Spleen (tissue), 11 donors: ENCODE measurements around the gene SLC4A9. TPM values are rescaled to one million over a fixed set of nuclear protein-coding genes. Genes with fewer than 3 reads are reported as not detected.
"Not testable (repeated sequence)": the region's sequence is repeated elsewhere in the genome, so short reads cannot be mapped to it uniquely, and the experiment has no call there.

Experiments
- DNase-seq: peaks from one replicate; pipeline ENCODE4 v3.0.0-alpha.2; 2020
- H3K27ac ChIP-seq, 8 donors: fragments of 200-600 bp; sonication (generic) in 7 of 8; 1 replicate in 4 of 8; 2 replicates in 4 of 8; pipeline versions ENCODE4 v1.5.0 to v1.8.0; 2016 to 2021; ENCODE audit warnings: inconsistent platforms in 4 of 8, mild to moderate bottlenecking in 4 of 8, moderate library complexity in 1 of 8
- H3K27me3 ChIP-seq, 7 donors: fragments of 200-600 bp; sonication (generic) in 6 of 7; replicated peaks in 1 of 7; 1 replicate in 4 of 7; 2 replicates in 3 of 7; pipeline versions ENCODE4 v1.5.0 to v1.8.0; 2016 to 2021; ENCODE audit warnings: inconsistent platforms in 3 of 7, mild to moderate bottlenecking in 1 of 7
- H3K36me3 ChIP-seq, 6 donors: fragments of 200-600 bp; sonication (generic) in 5 of 6; 1 replicate in 4 of 6; 2 replicates in 2 of 6; pipeline versions ENCODE4 v1.5.0 to v1.8.0; 2016 to 2021; ENCODE audit warnings: inconsistent platforms in 2 of 6
- H3K4me1 ChIP-seq, 6 donors: fragments of 200-600 bp; sonication (generic) in 5 of 6; 1 replicate in 3 of 6; 2 replicates in 3 of 6; pipeline versions ENCODE4 v1.5.0 to v1.8.0; 2016 to 2021; ENCODE audit warnings: inconsistent platforms in 3 of 6
- H3K4me3 ChIP-seq, 8 donors: fragments of 200-600 bp; sonication (generic) in 7 of 8; 1 replicate in 4 of 8; 2 replicates in 4 of 8; pipeline versions ENCODE4 v1.5.0 to v1.8.0; 2016 to 2021; ENCODE audit warnings: inconsistent platforms in 4 of 8, mild to moderate bottlenecking in 4 of 8, moderate library complexity in 2 of 8
- H3K9me3 ChIP-seq, 8 donors: fragments of 200-600 bp; sonication (generic) in 7 of 8; 1 replicate in 4 of 8; 2 replicates in 4 of 8; pipeline versions ENCODE4 v1.5.0 to v1.8.0; 2016 to 2021; ENCODE audit warnings: inconsistent platforms in 4 of 8
- CTCF ChIP-seq, 11 experiments: fragments of 200-600 bp in 7 of 11; fragments of 450-650 bp in 4 of 11; sonication (generic) in 4 of 11; IDR thresholded peaks in 8 of 11; conservative IDR thresholded peaks in 3 of 11; 1 replicate in 7 of 11; 2 replicates in 4 of 11; pipeline versions ENCODE4 v1.4.0 to v1.8.0; 2016 to 2021; ENCODE audit warnings: antibody characterized with exemption in 11 of 11, inconsistent platforms in 4 of 11, mild to moderate bottlenecking in 1 of 11
- POLR2A ChIP-seq, 3 donors: fragments of 450-650 bp; IDR thresholded peaks; one replicate each; pipeline ENCODE4 v1.5.1; 2017; ENCODE audit warnings: antibody characterized with exemption in 3 of 3, mild to moderate bottlenecking in 1 of 3
- POLR2AphosphoS5 ChIP-seq, 3 donors: sonication (generic); formaldehyde crosslinking; IDR thresholded peaks; one replicate each; pipeline ENCODE4 v1.5.1; 2017; ENCODE audit warnings: antibody characterized with exemption in 3 of 3
- whole genome bisulfite sequencing, 5 donors: extraction: QIAGEN DNeasy Blood & Tissue Kit in 3 of 5; methylation state at CpG; one replicate each; pipeline versions ENCODE4 v1.1.5 to v1.1.7; 2013 to 2018; 5-methylcytosine and 5-hydroxymethylcytosine counted together
- intact Hi-C: fragments of 100-400 bp; cut with DNase I; formaldehyde crosslinking; loops from one replicate; pipeline ENCODE4 v1.15.0; 2023; ENCODE audit warnings: low total_unique reads
- polyA plus RNA-seq, 3 donors: library from polyadenylated mRNA; stranded (reverse); fragments of 200-250 nt; gene quantifications; one replicate each; pipeline ENCODE4 v1.2.1, GENCODE V29; 2013
- total RNA-seq, 7 donors: library from RNA; depleted of rRNA in 3 of 7; stranded (reverse); fragments of >200 nt in 3 of 7; fragmentation: NEBNext Ultra II Directional in 4 of 7; extraction: Animal tissue kit (Norgen Biotek cat#: 25700) in 4 of 7; gene quantifications; one replicate each; pipeline versions ENCODE4 v1.1.0 to v1.2.1, GENCODE V29; 2016 to 2021
- donor health status: healthy with polysubstance abuse.
- donor health status: DM: no; HTN: no; CAD: no; lungs with moderate emphysema.
- donor health status: DM: no; HTN: no; CAD: no.
- donor health status: Bipolar disorder and iron deficiency.
- donor health status: healthy.
- donor health status: DM: no; HTN: no; CAD: no.
- donor health status: DM: yes; HTN: yes; CAD: no.

The SLC4A9 gene
- total and polyA plus RNA-seq, 10 donors = 0.03 to 0.54 (median 0.10) TPM; not detected in 3

DNA sequence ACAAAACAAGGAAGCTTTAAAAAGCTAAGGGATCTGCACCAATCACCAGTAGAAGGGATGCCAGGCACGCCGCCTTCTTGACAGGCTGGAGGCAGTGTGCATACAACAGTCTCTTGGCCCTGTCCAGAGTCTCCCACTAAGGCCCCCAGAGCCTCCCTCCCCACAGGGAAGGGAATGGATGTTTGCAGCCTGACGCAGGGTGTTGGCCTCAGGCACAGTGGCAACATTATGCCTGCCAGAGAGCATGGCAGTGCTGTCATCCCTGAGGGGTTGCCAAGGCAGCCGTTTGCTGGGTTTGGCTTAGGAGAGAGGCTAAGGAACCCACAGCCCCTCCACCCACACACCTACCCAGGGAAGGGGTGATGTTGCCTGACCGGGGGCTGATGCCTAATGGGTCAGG, 18.4 kb upstream of the SLC4A9 start:
- Histone ChIP-seq H3K27ac (peak overlapping the region; percentile 27 to 83 (median 70)), H3K9me3 (no peaks in the 10 kb centered on the region), H3K27me3 (peaks cover 0 to 10% (median 0%) of the 10 kb centered on the region in 7 donors), H3K4me3 (no peak overlapping the region), H3K4me1 (peaks cover 19 to 81% (median 56%) of the 10 kb centered on the region in 6 donors), H3K36me3 (no peaks in the 10 kb centered on the region)
- 59 to 82% (median 77%) methylated on average over 3 to 5 of the region's 5 CpGs for WGBS, 5 donors
- TF ChIP-seq CTCF (IDR thresholded peaks at IDR 0.05 in 8 of 11, conservative IDR thresholded peaks at IDR 0.05 in 3 of 11) (no peak), POLR2A (IDR thresholded peaks at IDR 0.05) (no peak), POLR2AphosphoS5 (IDR thresholded peaks at IDR 0.05) (no peak)
- intact Hi-C loops = no loop called here
- DNase-seq = peak; percentile 76

GRCh38 chr5:140342287-140342686, 17.7 kb upstream of the SLC4A9 start:
- peaks cover 0 to 11% (median 0%) of the 10 kb centered on the region in 7 donors for H3K27me3 ChIP-seq
- no peak overlapping the region for H3K4me3 ChIP-seq
- H3K27ac ChIP-seq = peak overlapping the region; percentile 27 to 83 (median 70)
- WGBS, 5 donors = 14 to 23% (median 22%) methylated on average over 6 of the region's 6 CpGs
- TF ChIP-seq POLR2A (IDR thresholded peaks at IDR 0.05) (no peak), POLR2AphosphoS5 (IDR thresholded peaks at IDR 0.05) (peak in 1 of 3 donors; percentile 84)
- peaks cover 24 to 88% (median 63%) of the 10 kb centered on the region in 6 donors for H3K4me1 ChIP-seq
- no peaks in the 10 kb centered on the region for H3K36me3 ChIP-seq
- intact Hi-C loops = no loop called here
- no peaks in the 10 kb centered on the region for H3K9me3 ChIP-seq
- DNase-seq = peak; percentile 72

- no peak for DNase-seq
- Histone ChIP-seq H3K4me3 (no peak overlapping the region), H3K27ac (peak overlapping the region in 7 of 8 donors; percentile 6 to 83 (median 74)), H3K4me1 (peaks cover 27 to 93% (median 67%) of the 10 kb centered on the region in 6 donors), H3K27me3 (peaks cover 0 to 14% (median 0%) of the 10 kb centered on the region in 7 donors), H3K36me3 (no peaks in the 10 kb centered on the region), H3K9me3 (no peaks in the 10 kb centered on the region)
- intact Hi-C loops = no loop called here
- WGBS, 5 donors = 8 to 33% (median 23%) methylated on average over 1 of the region's 1 CpG
- no peak for TF ChIP-seq POLR2AphosphoS5 (IDR thresholded peaks at IDR 0.05)
- no peak for TF ChIP-seq POLR2A (IDR thresholded peaks at IDR 0.05)
- TF ChIP-seq CTCF (IDR thresholded peaks at IDR 0.05 in 8 of 11, conservative IDR thresholded peaks at IDR 0.05 in 3 of 11) = no peak
These were observed 17.1 kb upstream of the SLC4A9 start for GRCh38 chr5:140342896-140343295.

GRCh38 chr5:140343849-140344248, 16.1 kb upstream of the SLC4A9 start:
- H3K9me3 ChIP-seq, H3K36me3 ChIP-seq, intact Hi-C loops, H3K4me3 ChIP-seq: not testable (repeated sequence)
- DNase-seq = peak; percentile 40
- H3K4me1 ChIP-seq = peaks cover 27 to 91% (median 70%) of the 10 kb centered on the region in 6 donors
- 95 to 98% (median 97%) methylated on average over 8 of the region's 8 CpGs for WGBS, 5 donors
- peak overlapping the region in 1 of 8 donors; percentile 83 for H3K27ac ChIP-seq
- H3K27me3 ChIP-seq = peaks cover 0 to 14% (median 0%) of the 10 kb centered on the region in 7 donors

DNA sequence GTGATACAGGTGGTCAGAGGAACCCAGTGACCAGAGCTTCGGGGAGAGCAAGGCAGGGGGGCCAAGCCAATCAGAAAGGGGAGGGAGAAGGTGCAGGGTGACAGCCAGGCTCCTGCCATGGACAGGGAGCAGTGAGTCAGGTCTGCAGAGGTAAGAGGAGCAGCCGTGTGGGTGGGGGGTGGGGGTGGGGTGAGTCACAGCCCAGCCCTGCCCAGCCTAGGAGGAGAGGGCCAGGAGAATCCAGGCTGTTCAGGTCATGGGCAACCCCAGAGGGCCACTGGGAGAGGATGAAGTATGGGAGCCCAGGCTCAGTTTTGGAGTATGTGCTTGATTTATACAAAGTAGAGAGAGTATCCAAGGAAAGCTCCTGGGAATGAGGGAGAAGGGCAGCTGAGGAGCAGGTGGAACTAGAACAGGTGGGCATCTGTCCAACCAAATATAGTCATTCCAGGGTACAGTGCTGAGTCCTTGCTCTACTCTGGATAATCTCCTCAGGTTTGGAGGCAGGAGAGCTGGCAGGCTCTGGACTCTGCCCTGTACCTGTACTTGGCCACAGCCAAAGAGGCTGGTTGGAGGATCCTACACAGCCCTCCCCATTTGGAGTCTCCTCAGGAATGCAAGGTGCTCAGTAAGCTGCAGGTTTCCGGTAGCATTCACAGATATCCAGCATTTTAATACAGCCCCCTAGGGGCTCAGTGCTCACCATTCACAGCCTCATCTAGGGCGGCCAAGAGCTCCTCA, 15.1 kb upstream of the SLC4A9 start:
- DNase-seq = peak; percentile 44
- WGBS, 5 donors = 66 to 91% (median 70%) methylated on average over 3 to 4 of the region's 4 CpGs
- intact Hi-C loops = no loop called here
- Histone ChIP-seq H3K4me1 (peaks cover 27 to 86% (median 65%) of the 10 kb centered on the region in 6 donors), H3K4me3 (peak overlapping the region; percentile 62 to 88 (median 74)), H3K27me3 (peaks cover 0 to 22% (median 0%) of the 10 kb centered on the region in 7 donors), H3K27ac (peak overlapping the region in 2 of 8 donors; percentile 72 to 83), H3K36me3 (no peaks in the 10 kb centered on the region), H3K9me3 (no peaks in the 10 kb centered on the region)
- TF ChIP-seq POLR2A (IDR thresholded peaks at IDR 0.05) = no peak
- TF ChIP-seq POLR2AphosphoS5 (IDR thresholded peaks at IDR 0.05) = no peak
- no peak for TF ChIP-seq CTCF (IDR thresholded peaks at IDR 0.05 in 8 of 11, conservative IDR thresholded peaks at IDR 0.05 in 3 of 11)
